ENCODE measurements around the gene RGS6. TPM values are rescaled to one million over a fixed set of nuclear protein-coding genes. Genes with fewer than 3 reads are reported as not detected.

The RGS6 gene
- total RNA-seq, 6 donors from 2014 or later = 0.83 to 12.9 (median 2.2) TPM; not detected in 1

GRCh38 chr14:72023128-72024042, 91.2 kb downstream of the RGS6 start:
- WGBS, 2 donors = 46 to 52% methylated on average over 7 of the region's 7 CpGs
- DNase-seq = no peak
- H3K27ac ChIP-seq = no peak overlapping the region
- no peaks in the 10 kb centered on the region for H3K36me3 ChIP-seq
- TF ChIP-seq EP300 (IDR thresholded peaks at IDR 0.05) (no peak), POLR2AphosphoS5 (IDR thresholded peaks at IDR 0.05) (no peak), CTCF (IDR thresholded peaks at IDR 0.05) (no peak), POLR2A (IDR thresholded peaks at IDR 0.05) (no peak)
- no peaks in the 10 kb centered on the region for H3K27me3 ChIP-seq
- no peaks in the 10 kb centered on the region for H3K9me3 ChIP-seq
- ATAC-seq (ENCODE audit: low FRiP score in 2 of 2) = no peak
- H3K4me3 ChIP-seq = no peak overlapping the region
- H3K4me1 ChIP-seq = peaks cover 0 to 6% (median 0%) of the 10 kb centered on the region in 4 donors

GRCh38 chr14:72024043-72024407, 91.8 kb downstream of the RGS6 start:
- H3K36me3 ChIP-seq = no peaks in the 10 kb centered on the region
- H3K4me1 ChIP-seq = peaks cover 0 to 6% (median 0%) of the 10 kb centered on the region in 4 donors
- DNase-seq (peak in 1 of 2 donors; percentile 21), ATAC-seq (ENCODE audit: low FRiP score in 2 of 2) (peak in 1 of 2 donors; percentile 32)
- WGBS, 2 donors = 29 to 38% methylated on average over 5 to 6 of the region's 6 CpGs
- H3K9me3 ChIP-seq = no peaks in the 10 kb centered on the region
- H3K27ac ChIP-seq = no peak overlapping the region
- H3K4me3 ChIP-seq = no peak overlapping the region
- no peak for TF ChIP-seq POLR2A (IDR thresholded peaks at IDR 0.05)
- TF ChIP-seq EP300 (IDR thresholded peaks at IDR 0.05) = no peak
- peak in 5 of 6 experiments; percentile 13 to 58 (median 42) for TF ChIP-seq CTCF (IDR thresholded peaks at IDR 0.05)
- TF ChIP-seq POLR2AphosphoS5 (IDR thresholded peaks at IDR 0.05) = no peak
- H3K27me3 ChIP-seq = no peaks in the 10 kb centered on the region

- WGBS, 2 donors = 73 to 76% methylated on average over 4 of the region's 4 CpGs
- Histone ChIP-seq H3K36me3 (no peaks in the 10 kb centered on the region), H3K27ac (no peak overlapping the region), H3K9me3 (no peaks in the 10 kb centered on the region), H3K4me3 (no peak overlapping the region), H3K27me3 (no peaks in the 10 kb centered on the region), H3K4me1 (peaks cover 0 to 6% (median 0%) of the 10 kb centered on the region in 4 donors)
- DNase-seq (no peak), ATAC-seq (ENCODE audit: low FRiP score in 2 of 2) (no peak)
- TF ChIP-seq POLR2AphosphoS5 (IDR thresholded peaks at IDR 0.05) = no peak
- TF ChIP-seq CTCF (IDR thresholded peaks at IDR 0.05) = no peak
- no peak for TF ChIP-seq POLR2A (IDR thresholded peaks at IDR 0.05)
- no peak for TF ChIP-seq EP300 (IDR thresholded peaks at IDR 0.05)
Observed at GRCh38 chr14:72024504-72024903, 92.3 kb downstream of the RGS6 start.

GRCh38 chr14:72026536-72026935, 94.3 kb downstream of the RGS6 start:
- Histone ChIP-seq H3K27ac (no peak overlapping the region), H3K4me1 (peaks cover 0 to 6% (median 0%) of the 10 kb centered on the region in 4 donors), H3K36me3 (no peaks in the 10 kb centered on the region), H3K27me3 (no peaks in the 10 kb centered on the region), H3K4me3 (no peak overlapping the region), H3K9me3 (no peaks in the 10 kb centered on the region)
- WGBS, 2 donors = 52 to 57% methylated on average over 2 of the region's 2 CpGs
- ATAC-seq (ENCODE audit: low FRiP score in 2 of 2) = peak in 1 of 2 donors; percentile 30
- TF ChIP-seq CTCF (IDR thresholded peaks at IDR 0.05) = no peak
- no peak for TF ChIP-seq POLR2AphosphoS5 (IDR thresholded peaks at IDR 0.05)
- no peak for TF ChIP-seq EP300 (IDR thresholded peaks at IDR 0.05)
- no peak for TF ChIP-seq POLR2A (IDR thresholded peaks at IDR 0.05)
- DNase-seq = no peak
